Measurements from ENCODE around the gene STK39. TPM values are rescaled to one million over a fixed set of nuclear protein-coding genes. Genes with fewer than 3 reads are reported as not detected.
"Not testable (repeated sequence)": the region's sequence is repeated elsewhere in the genome, so short reads cannot be mapped to it uniquely, and the experiment has no call there.

The STK39 gene
- total RNA-seq, 1 experiment from 2014 or later, result 13.8 TPM

- no TSS peak for BruUV-seq (replicated peaks)
- Mint-ChIP-seq H3K4me1 (ENCODE audit: insufficient read depth, unreplicated experiment) (peaks cover 5% of the 10 kb centered on the region), H3K9me3 (ENCODE audit: unreplicated experiment) (no peaks in the 10 kb centered on the region), H3K27me3 (ENCODE audit: insufficient read depth, unreplicated experiment) (no peaks in the 10 kb centered on the region), H3K36me3 (ENCODE audit: insufficient read depth, unreplicated experiment) (peaks cover 8% of the 10 kb centered on the region), H3K4me3 (ENCODE audit: unreplicated experiment) (no peak overlapping the region), H3K27ac (ENCODE audit: low read depth, unreplicated experiment) (no peak overlapping the region)
- CTCF ChIA-PET, result interaction anchor here (0.6 to 4.3 kb wide), 2 partner anchors 12 to 989 kb away, joined by 4 to 58 read pairs; no protein-coding TSS in a partner anchor
- TF ChIP-seq, protein P1, sequence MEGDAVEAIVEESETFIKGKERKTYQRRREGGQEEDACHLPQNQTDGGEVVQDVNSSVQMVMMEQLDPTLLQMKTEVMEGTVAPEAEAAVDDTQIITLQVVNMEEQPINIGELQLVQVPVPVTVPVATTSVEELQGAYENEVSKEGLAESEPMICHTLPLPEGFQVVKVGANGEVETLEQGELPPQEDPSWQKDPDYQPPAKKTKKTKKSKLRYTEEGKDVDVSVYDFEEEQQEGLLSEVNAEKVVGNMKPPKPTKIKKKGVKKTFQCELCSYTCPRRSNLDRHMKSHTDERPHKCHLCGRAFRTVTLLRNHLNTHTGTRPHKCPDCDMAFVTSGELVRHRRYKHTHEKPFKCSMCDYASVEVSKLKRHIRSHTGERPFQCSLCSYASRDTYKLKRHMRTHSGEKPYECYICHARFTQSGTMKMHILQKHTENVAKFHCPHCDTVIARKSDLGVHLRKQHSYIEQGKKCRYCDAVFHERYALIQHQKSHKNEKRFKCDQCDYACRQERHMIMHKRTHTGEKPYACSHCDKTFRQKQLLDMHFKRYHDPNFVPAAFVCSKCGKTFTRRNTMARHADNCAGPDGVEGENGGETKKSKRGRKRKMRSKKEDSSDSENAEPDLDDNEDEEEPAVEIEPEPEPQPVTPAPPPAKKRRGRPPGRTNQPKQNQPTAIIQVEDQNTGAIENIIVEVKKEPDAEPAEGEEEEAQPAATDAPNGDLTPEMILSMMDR (IDR thresholded peaks at IDR 0.05; ENCODE audit: unreplicated experiment), result no peak
- POLR2A ChIA-PET, result no interaction called here
- DNase-seq (ENCODE audit: unreplicated experiment), result no peak
- intact Hi-C loops (cut with micrococcal nuclease), result loop anchor here (10.0 kb wide), 1 partner anchor 624 kb away; no protein-coding TSS in a partner anchor
Observed at GRCh38 chr2:168130346-168130745, 117.0 kb downstream of the STK39 start.

DNA sequence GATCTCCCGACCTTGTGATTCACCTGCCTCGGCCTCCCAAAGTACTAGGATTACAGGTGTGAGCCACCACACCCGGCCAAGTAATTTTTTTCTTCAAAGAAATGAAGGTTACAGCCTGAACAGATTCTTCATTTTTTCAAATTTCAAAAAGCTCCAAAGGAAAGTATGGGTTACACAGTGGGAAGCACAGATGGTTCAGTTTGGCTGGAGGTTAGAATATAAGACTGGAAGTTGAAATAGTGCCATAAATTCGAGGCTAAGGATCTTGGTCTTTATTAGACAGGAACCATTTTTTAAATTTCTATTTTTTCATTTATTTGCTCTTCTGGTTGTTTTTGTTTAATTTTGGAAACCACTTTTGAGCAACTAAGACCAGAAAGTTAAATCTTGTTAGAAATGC lies 120.0 kb downstream of the STK39 start:
- CTCF ChIA-PET, result interaction anchor here (4.3 kb wide), 1 partner anchor 9 kb away, joined by 58 read pairs; no protein-coding TSS in a partner anchor
- Mint-ChIP-seq H3K4me1 (ENCODE audit: insufficient read depth, unreplicated experiment) (no peaks in the 10 kb centered on the region), H3K4me3 (ENCODE audit: unreplicated experiment) (no peak overlapping the region), H3K27me3 (ENCODE audit: insufficient read depth, unreplicated experiment) (no peaks in the 10 kb centered on the region), H3K36me3 (ENCODE audit: insufficient read depth, unreplicated experiment) (peaks cover 8% of the 10 kb centered on the region), H3K27ac (ENCODE audit: low read depth, unreplicated experiment) (no peak overlapping the region), H3K9me3 (ENCODE audit: unreplicated experiment) (no peaks in the 10 kb centered on the region)
- TF ChIP-seq, protein P1 (IDR thresholded peaks at IDR 0.05; ENCODE audit: unreplicated experiment), result no peak
- intact Hi-C loops (cut with micrococcal nuclease), result no loop called here
- POLR2A ChIA-PET, result no interaction called here
- BruUV-seq (replicated peaks), result no TSS peak
- DNase-seq (ENCODE audit: unreplicated experiment), result no peak

DNA sequence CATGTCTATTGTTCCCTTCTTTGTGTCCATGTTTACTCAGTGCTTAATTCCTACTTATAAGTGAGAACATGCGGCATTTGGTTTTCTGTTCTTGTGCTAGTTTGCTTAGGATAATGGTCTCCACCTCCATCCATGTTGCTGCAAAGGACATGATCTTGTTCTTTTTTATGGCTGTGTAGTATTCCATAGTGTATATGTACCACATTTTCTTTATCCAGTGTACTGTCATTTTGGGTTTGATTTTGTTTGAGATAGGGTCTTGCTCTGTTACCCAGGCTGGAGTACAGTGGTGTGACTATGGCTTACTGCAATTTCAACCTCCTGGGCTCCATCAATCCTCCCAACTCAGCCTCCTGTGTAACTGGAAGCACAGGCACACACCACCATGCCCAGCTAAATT lies 125.2 kb downstream of the STK39 start:
- BruUV-seq (replicated peaks); H3K27ac Mint-ChIP-seq (ENCODE audit: low read depth, unreplicated experiment); H3K4me3 Mint-ChIP-seq (ENCODE audit: unreplicated experiment); H3K36me3 Mint-ChIP-seq (ENCODE audit: insufficient read depth, unreplicated experiment); H3K27me3 Mint-ChIP-seq (ENCODE audit: insufficient read depth, unreplicated experiment); H3K4me1 Mint-ChIP-seq (ENCODE audit: insufficient read depth, unreplicated experiment); DNase-seq (ENCODE audit: unreplicated experiment); H3K9me3 Mint-ChIP-seq (ENCODE audit: unreplicated experiment); POLR2A ChIA-PET; intact Hi-C loops (cut with micrococcal nuclease): not testable (repeated sequence)
- CTCF ChIA-PET, result interaction anchor here (8.1 kb wide), 1 partner anchor 16 kb away, joined by 105 read pairs; no protein-coding TSS in a partner anchor

- no peaks in the 10 kb centered on the region for H3K9me3 Mint-ChIP-seq (ENCODE audit: unreplicated experiment)
- ChIA-PET POLR2A (interaction anchor here (0.6 kb wide), 1 partner anchor 539 kb away, joined by 4 read pairs; no protein-coding TSS in a partner anchor), CTCF (interaction anchor here (0.6 to 9.3 kb wide), 14 partner anchors 8 to 1581 kb away, joined by 3 to 117 read pairs (median 19); no protein-coding TSS in a partner anchor)
- no peak overlapping the region for H3K4me3 Mint-ChIP-seq (ENCODE audit: unreplicated experiment)
- H3K27ac Mint-ChIP-seq (ENCODE audit: low read depth, unreplicated experiment), result no peak overlapping the region
- no peaks in the 10 kb centered on the region for H3K36me3 Mint-ChIP-seq (ENCODE audit: insufficient read depth, unreplicated experiment)
- BruUV-seq (replicated peaks), result no TSS peak
- no peak for DNase-seq (ENCODE audit: unreplicated experiment)
- H3K4me1 Mint-ChIP-seq (ENCODE audit: insufficient read depth, unreplicated experiment), result no peaks in the 10 kb centered on the region
- TF ChIP-seq, protein P1 (IDR thresholded peaks at IDR 0.05; ENCODE audit: unreplicated experiment), result no peak
- H3K27me3 Mint-ChIP-seq (ENCODE audit: insufficient read depth, unreplicated experiment), result no peaks in the 10 kb centered on the region
- intact Hi-C loops (cut with micrococcal nuclease), result no loop called here
Observed at GRCh38 chr2:168120730-168121129, 126.7 kb downstream of the STK39 start.

Data from MCF 10A (cell line).